SK-N-SH (cell line): ENCODE data around the gene LTF.

Experiments
- CHD2 ChIP-seq: fragments of 150-350 bp; IDR thresholded peaks from 2 replicates; pipeline ENCODE4 v1.6.1; 2018; ENCODE audit warnings: low read length; ENCODE audit not compliant: partially characterized antibody
- ELF1 ChIP-seq: IDR thresholded peaks from 2 replicates; pipeline ENCODE4 v1.4.0; 2012
- EZH2phosphoT487 ChIP-seq: fragments of 200-600 bp; sonication (generic); IDR thresholded peaks from 2 replicates; pipeline ENCODE4 v1.6.1; 2017; ENCODE audit warnings: low read depth, mixed run types, mild to moderate bottlenecking, antibody characterized with exemption, moderate library complexity, borderline replicate concordance
- GABPA ChIP-seq: IDR thresholded peaks from 2 replicates; pipeline ENCODE4 v1.4.0; 2012; ENCODE audit warnings: low read depth, mild to moderate bottlenecking
- NRF1 ChIP-seq: IDR thresholded peaks from 2 replicates; pipeline ENCODE4 v1.6.1; 2012; ENCODE audit warnings: low read depth, mild to moderate bottlenecking, low read length
- POLR2AphosphoS5 ChIP-seq: IDR thresholded peaks from 2 replicates; pipeline ENCODE4 v1.6.1; 2012; ENCODE audit warnings: low read depth, low read length
- RCOR1 ChIP-seq: fragments of 150-350 bp; IDR thresholded peaks from 2 replicates; pipeline ENCODE4 v1.6.1; 2017; ENCODE audit warnings: antibody characterized with exemption, low read length
- REST ChIP-seq: IDR thresholded peaks from 2 replicates; pipeline ENCODE4 v1.6.1; 2012; ENCODE audit warnings: mild to moderate bottlenecking, low read depth, low read length, moderate library complexity
- TF ChIP-seq, protein P1 (sequence below): fragments of 200-600 bp; sonication (generic); IDR thresholded peaks from 2 replicates; pipeline ENCODE4 v1.6.1; 2017; ENCODE audit warnings: antibody characterized with exemption, mild to moderate bottlenecking, moderate library complexity
- TF ChIP-seq, protein P2 (sequence below): fragments of 150-350 bp; IDR thresholded peaks from 2 replicates; pipeline ENCODE4 v1.6.1; 2016; ENCODE audit warnings: mild to moderate bottlenecking, low read depth, low read length
- TF ChIP-seq, protein P3 (sequence below): IDR thresholded peaks from 2 replicates; pipeline ENCODE4; 2012

DNA sequence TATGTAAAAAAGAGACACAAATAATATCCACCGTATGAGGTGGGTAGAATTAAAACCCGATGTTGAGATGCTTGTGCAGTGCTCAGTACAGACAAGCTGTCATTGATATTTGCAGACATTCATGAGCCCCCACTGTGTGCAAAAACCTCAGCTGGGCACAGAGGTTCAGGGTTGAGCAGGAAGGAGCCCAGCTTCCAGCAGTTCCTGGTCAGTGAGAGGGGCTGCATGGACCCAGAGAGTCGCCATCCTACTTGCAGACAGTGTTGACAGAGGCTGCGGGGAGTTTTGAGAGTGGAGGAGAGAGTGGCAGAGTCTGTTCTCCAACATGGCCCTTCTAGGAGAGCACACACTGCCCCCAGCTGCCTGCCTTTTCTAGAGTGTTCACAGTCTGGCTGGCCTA, 6.1 kb upstream of the LTF start:
- TF ChIP-seq GABPA (no peak), ELF1 (no peak), REST (no peak), POLR2AphosphoS5 (no peak), NRF1 (no peak), RCOR1 (no peak), CHD2 (no peak), EZH2phosphoT487 (no peak)
- TF ChIP-seq, protein P1, sequence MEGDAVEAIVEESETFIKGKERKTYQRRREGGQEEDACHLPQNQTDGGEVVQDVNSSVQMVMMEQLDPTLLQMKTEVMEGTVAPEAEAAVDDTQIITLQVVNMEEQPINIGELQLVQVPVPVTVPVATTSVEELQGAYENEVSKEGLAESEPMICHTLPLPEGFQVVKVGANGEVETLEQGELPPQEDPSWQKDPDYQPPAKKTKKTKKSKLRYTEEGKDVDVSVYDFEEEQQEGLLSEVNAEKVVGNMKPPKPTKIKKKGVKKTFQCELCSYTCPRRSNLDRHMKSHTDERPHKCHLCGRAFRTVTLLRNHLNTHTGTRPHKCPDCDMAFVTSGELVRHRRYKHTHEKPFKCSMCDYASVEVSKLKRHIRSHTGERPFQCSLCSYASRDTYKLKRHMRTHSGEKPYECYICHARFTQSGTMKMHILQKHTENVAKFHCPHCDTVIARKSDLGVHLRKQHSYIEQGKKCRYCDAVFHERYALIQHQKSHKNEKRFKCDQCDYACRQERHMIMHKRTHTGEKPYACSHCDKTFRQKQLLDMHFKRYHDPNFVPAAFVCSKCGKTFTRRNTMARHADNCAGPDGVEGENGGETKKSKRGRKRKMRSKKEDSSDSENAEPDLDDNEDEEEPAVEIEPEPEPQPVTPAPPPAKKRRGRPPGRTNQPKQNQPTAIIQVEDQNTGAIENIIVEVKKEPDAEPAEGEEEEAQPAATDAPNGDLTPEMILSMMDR: no peak
- TF ChIP-seq, protein P2, sequence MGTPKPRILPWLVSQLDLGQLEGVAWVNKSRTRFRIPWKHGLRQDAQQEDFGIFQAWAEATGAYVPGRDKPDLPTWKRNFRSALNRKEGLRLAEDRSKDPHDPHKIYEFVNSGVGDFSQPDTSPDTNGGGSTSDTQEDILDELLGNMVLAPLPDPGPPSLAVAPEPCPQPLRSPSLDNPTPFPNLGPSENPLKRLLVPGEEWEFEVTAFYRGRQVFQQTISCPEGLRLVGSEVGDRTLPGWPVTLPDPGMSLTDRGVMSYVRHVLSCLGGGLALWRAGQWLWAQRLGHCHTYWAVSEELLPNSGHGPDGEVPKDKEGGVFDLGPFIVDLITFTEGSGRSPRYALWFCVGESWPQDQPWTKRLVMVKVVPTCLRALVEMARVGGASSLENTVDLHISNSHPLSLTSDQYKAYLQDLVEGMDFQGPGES: no peak
- TF ChIP-seq, protein P3, sequence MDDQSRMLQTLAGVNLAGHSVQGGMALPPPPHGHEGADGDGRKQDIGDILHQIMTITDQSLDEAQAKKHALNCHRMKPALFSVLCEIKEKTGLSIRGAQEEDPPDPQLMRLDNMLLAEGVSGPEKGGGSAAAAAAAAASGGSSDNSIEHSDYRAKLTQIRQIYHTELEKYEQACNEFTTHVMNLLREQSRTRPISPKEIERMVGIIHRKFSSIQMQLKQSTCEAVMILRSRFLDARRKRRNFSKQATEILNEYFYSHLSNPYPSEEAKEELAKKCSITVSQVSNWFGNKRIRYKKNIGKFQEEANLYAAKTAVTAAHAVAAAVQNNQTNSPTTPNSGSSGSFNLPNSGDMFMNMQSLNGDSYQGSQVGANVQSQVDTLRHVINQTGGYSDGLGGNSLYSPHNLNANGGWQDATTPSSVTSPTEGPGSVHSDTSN: no peak
